Measurements from ENCODE around the gene DCK.

DNA sequence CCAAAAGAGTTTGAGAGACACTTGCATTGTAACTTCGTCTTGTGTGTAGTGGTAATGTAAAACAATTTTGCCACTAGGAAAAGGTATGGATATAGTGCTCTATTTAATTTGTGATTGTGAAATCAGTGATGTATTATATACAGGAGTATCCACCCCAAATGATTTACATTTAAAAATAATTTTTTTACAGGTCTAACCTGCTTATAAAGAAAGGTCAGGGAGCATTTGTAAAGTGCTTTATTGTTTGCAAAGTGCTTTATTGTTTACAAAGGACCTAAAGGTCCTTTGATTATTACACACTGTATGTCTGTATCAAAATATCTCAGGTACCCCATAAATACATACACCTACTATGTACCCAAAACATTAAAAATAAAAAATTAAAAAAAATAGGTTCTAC, 70.3 kb downstream of the DCK start:
- TF ChIP-seq POLR2A (IDR thresholded peaks at IDR 0.05) (no peak), EP300 (IDR thresholded peaks at IDR 0.05) (no peak)
- TF ChIP-seq, protein P1, sequence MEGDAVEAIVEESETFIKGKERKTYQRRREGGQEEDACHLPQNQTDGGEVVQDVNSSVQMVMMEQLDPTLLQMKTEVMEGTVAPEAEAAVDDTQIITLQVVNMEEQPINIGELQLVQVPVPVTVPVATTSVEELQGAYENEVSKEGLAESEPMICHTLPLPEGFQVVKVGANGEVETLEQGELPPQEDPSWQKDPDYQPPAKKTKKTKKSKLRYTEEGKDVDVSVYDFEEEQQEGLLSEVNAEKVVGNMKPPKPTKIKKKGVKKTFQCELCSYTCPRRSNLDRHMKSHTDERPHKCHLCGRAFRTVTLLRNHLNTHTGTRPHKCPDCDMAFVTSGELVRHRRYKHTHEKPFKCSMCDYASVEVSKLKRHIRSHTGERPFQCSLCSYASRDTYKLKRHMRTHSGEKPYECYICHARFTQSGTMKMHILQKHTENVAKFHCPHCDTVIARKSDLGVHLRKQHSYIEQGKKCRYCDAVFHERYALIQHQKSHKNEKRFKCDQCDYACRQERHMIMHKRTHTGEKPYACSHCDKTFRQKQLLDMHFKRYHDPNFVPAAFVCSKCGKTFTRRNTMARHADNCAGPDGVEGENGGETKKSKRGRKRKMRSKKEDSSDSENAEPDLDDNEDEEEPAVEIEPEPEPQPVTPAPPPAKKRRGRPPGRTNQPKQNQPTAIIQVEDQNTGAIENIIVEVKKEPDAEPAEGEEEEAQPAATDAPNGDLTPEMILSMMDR (IDR thresholded peaks at IDR 0.05) = no peak
